Kidney epithelial cell (primary cell): ENCODE results near the gene CHST11. TPM values are rescaled to one million over a fixed set of nuclear protein-coding genes. Genes with fewer than 3 reads are reported as not detected.
"Not testable (repeated sequence)": the region's sequence is repeated elsewhere in the genome, so short reads cannot be mapped to it uniquely, and the experiment has no call there.

ENCODE experiments used
- DNase-seq: peaks from one replicate; pipeline ENCODE4 v3.0.0-alpha.2; 2010; ENCODE audit warnings: low read depth
- H3K27me3 ChIP-seq: 2 replicates; pipeline ENCODE4 v1.6.0; 2011; ENCODE audit warnings: low read length; ENCODE audit not compliant: control insufficient read depth, insufficient read depth
- H3K36me3 ChIP-seq: 2 replicates; pipeline ENCODE4 v1.5.1; 2011; ENCODE audit warnings: low read length; ENCODE audit not compliant: control insufficient read depth, insufficient read depth
- H3K4me3 ChIP-seq: 2 replicates; pipeline ENCODE4 v1.5.1; 2011; ENCODE audit warnings: low read depth, mild to moderate bottlenecking, control low read depth, low read length
- total RNA-seq: library from RNA; depleted of rRNA; stranded (reverse); fragments of >200 nt; gene quantifications from 2 replicates; pipeline ENCODE4 v1.2.3, GENCODE V29; 2015
- TF ChIP-seq, protein P1 (sequence below): IDR thresholded peaks from 2 replicates; pipeline ENCODE4 v1.5.1; 2011; ENCODE audit warnings: mild to moderate bottlenecking, moderate library complexity, low read length, control low read depth, inconsistent platforms; ENCODE audit not compliant: insufficient read depth, poor library complexity, severe bottlenecking

CHST11 gene
- total RNA-seq, 1 donor from 2014 or later, result 32.6 TPM

- Histone ChIP-seq H3K36me3 (no peaks in the 10 kb centered on the region), H3K27me3 (no peaks in the 10 kb centered on the region), H3K4me3 (no peak overlapping the region)
- TF ChIP-seq, protein P1, sequence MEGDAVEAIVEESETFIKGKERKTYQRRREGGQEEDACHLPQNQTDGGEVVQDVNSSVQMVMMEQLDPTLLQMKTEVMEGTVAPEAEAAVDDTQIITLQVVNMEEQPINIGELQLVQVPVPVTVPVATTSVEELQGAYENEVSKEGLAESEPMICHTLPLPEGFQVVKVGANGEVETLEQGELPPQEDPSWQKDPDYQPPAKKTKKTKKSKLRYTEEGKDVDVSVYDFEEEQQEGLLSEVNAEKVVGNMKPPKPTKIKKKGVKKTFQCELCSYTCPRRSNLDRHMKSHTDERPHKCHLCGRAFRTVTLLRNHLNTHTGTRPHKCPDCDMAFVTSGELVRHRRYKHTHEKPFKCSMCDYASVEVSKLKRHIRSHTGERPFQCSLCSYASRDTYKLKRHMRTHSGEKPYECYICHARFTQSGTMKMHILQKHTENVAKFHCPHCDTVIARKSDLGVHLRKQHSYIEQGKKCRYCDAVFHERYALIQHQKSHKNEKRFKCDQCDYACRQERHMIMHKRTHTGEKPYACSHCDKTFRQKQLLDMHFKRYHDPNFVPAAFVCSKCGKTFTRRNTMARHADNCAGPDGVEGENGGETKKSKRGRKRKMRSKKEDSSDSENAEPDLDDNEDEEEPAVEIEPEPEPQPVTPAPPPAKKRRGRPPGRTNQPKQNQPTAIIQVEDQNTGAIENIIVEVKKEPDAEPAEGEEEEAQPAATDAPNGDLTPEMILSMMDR, result no peak
- DNase-seq, result no peak
Observed at GRCh38 chr12:104743202-104743580, 286.4 kb downstream of the CHST11 start.

GRCh38 chr12:104743753-104744548 lies 287.2 kb downstream of the CHST11 start:
- H3K36me3 ChIP-seq, H3K4me3 ChIP-seq, H3K27me3 ChIP-seq, DNase-seq: not testable (repeated sequence)

DNA sequence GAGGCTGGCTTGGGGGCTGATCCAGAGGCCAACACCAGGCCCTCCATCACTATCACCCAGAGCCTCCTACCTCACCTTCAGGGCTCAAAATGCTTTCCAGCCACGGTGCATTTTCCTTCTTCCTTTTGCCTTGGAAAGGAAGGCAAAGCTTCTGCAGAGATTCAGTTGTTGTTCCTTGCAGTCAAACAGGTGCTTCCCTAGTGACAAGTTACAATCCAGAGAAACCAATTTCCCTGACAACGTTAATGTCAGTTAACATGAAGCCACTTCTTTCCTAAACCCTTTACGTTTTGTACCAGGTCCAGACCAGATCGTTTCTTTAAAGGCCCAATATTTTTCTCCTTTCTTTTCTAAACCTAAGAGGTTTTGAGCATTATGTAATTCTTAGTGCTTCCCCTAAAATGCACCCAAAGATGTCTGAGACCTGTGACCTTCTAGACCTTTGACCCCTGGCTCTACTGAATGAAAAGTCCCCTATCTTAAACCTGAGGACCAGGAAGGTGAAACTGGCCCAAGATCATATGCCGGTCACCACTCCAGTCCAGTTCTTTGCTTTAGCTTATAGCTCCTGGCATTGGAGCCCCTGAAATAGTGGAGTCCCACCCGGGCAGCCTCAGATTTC lies 289.8 kb downstream of the CHST11 start:
- no peaks in the 10 kb centered on the region for H3K27me3 ChIP-seq
- no peak overlapping the region for H3K4me3 ChIP-seq
- TF ChIP-seq, protein P1, result no peak
- no peaks in the 10 kb centered on the region for H3K36me3 ChIP-seq
- DNase-seq, result no peak

DNA sequence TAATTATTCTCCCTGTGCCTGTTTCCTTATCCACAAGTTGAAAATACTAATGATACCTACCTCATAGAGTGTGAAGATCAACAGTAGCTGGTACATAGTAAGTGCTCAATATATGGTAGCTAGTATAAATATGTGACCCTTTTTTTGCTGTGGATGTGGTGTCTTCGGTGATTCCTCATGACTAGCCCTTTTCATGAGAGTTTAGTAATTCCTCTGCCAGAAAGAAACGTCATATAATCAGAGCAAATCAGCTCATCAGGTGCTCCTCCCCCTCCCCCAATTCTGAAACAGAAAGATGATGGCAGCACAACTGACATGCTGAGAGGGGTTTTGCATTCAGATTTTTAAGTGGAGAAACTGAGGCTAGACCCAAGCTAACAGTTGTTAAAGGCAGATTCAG lies 290.6 kb downstream of the CHST11 start:
- Histone ChIP-seq H3K36me3 (no peaks in the 10 kb centered on the region), H3K4me3 (no peak overlapping the region), H3K27me3 (no peaks in the 10 kb centered on the region)
- no peak for DNase-seq
- TF ChIP-seq, protein P1, result no peak

DNA sequence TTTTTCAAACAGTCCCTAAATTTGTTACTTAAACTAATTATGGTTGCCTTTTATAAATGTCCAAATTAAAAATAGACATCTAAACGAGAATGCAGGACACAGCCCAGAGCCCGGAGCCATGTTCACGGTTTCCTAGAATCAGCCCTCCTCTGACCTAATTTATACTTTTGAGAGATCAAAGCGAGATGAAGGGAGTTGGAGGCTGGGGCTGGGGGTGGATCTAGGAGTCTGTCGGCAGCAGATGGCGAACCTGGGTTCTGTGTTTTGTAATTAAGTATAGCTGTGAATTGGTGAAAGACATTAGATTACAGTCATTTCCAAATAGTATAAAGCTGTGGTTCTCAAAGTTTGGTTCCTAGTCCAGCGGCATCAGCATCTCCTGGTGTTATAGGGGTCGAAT lies 291.2 kb downstream of the CHST11 start:
- TF ChIP-seq, protein P1, result no peak

GRCh38 chr12:104748356-104748755 lies 291.6 kb downstream of the CHST11 start:
- no peak for DNase-seq
- H3K27me3 ChIP-seq, result no peaks in the 10 kb centered on the region
- H3K36me3 ChIP-seq, result no peaks in the 10 kb centered on the region
- H3K4me3 ChIP-seq, result no peak overlapping the region
- TF ChIP-seq, protein P1, result no peak

More for the DNA sequence above, 291.2 kb downstream of the CHST11 start:
- no peaks in the 10 kb centered on the region for H3K36me3 ChIP-seq
- H3K27me3 ChIP-seq, result no peaks in the 10 kb centered on the region
- no peak overlapping the region for H3K4me3 ChIP-seq
- DNase-seq, result no peak
